Adrenal gland (tissue), 12 donors: Measurements from ENCODE around the gene MADCAM1. TPM values are rescaled to one million over a fixed set of nuclear protein-coding genes. Genes with fewer than 3 reads are reported as not detected.
"Not testable (repeated sequence)": the region's sequence is repeated elsewhere in the genome, so short reads cannot be mapped to it uniquely, and the experiment has no call there.

ENCODE experiments used
- DNase-seq, 7 donors: peaks; one replicate each; pipeline ENCODE4 v3.0.0-alpha.2; 2019 to 2020
- H3K27ac ChIP-seq, 5 donors: fragments of 200-600 bp; sonication (generic) in 4 of 5; 1 replicate in 3 of 5; 2 replicates in 2 of 5; pipeline versions ENCODE4 v1.5.1 to v1.8.0; 2016 to 2020; ENCODE audit warnings: mild to moderate bottlenecking in 1 of 5
- H3K27me3 ChIP-seq: fragments of 200-600 bp; 2 replicates; pipeline ENCODE4 v1.8.0; 2021
- H3K36me3 ChIP-seq, 2 donors: fragments of 200-600 bp; replicated peaks in 1 of 2; 1 replicate in 1 of 2; 2 replicates in 1 of 2; pipeline versions ENCODE4 v1.5.1 to v1.8.0; 2018 to 2022
- H3K4me1 ChIP-seq, 2 donors: fragments of 200-600 bp; replicated peaks in 1 of 2; 1 replicate in 1 of 2; 2 replicates in 1 of 2; pipeline versions ENCODE4 v1.5.1 to v1.8.0; 2018 to 2021
- H3K4me3 ChIP-seq, 4 donors: fragments of 200-600 bp; sonication (generic) in 3 of 4; one replicate each; pipeline ENCODE4 v1.5.1; 2016 to 2018
- H3K9me3 ChIP-seq, 3 donors: fragments of 200-600 bp; sonication (generic) in 1 of 3; replicated peaks in 1 of 3; 1 replicate in 2 of 3; 2 replicates in 1 of 3; pipeline versions ENCODE4 v1.5.1 to v1.8.0; 2016 to 2021
- CTCF ChIP-seq, 6 experiments: fragments of 450-650 bp in 4 of 6; fragments of 200-600 bp in 2 of 6; sonication (generic) in 1 of 6; IDR thresholded peaks; 1 replicate in 5 of 6; 2 replicates in 1 of 6; pipeline versions ENCODE4 v1.5.1 to v1.8.0; 2016 to 2021; ENCODE audit warnings: antibody characterized with exemption in 6 of 6, mild to moderate bottlenecking in 2 of 6, moderate library complexity in 1 of 6
- POLR2A ChIP-seq, 2 donors: fragments of 450-650 bp; IDR thresholded peaks; one replicate each; pipeline ENCODE4 v1.6.1; 2017; ENCODE audit warnings: antibody characterized with exemption in 2 of 2, mild to moderate bottlenecking in 2 of 2, moderate library complexity in 1 of 2
- WGBS, 4 donors: extraction: QIAGEN DNeasy Blood & Tissue Kit in 2 of 4; methylation state at CpG; one replicate each; pipeline versions ENCODE4 v1.1.5 to v1.1.7; 2013 to 2017; 5-methylcytosine and 5-hydroxymethylcytosine counted together
- intact Hi-C, 2 donors: fragments of 100-400 bp; cut with DNase I; formaldehyde crosslinking; loops; one replicate each; pipeline versions ENCODE4 v1.14.1 to v1.15.0; 2022 to 2023
- polyA plus RNA-seq, 3 donors: library from polyadenylated mRNA; stranded (reverse); fragments of 200-250 nt in 2 of 3; fragments of 350-450 nt in 1 of 3; fragmentation: Illumina TruSeq in 1 of 3; extraction: RNeasy Lipid Tissue Mini Kit (QIAGEN cat#74804) in 1 of 3; gene quantifications; one replicate each; pipeline ENCODE4 v1.2.3, GENCODE V29; 2013 to 2014
- total RNA-seq, 9 donors: library from RNA; depleted of rRNA in 4 of 9; stranded (reverse); fragments of >200 nt in 4 of 9; fragments of 120-200 nt in 1 of 9; fragmentation: NEBNext Ultra II Directional in 1 of 9; extraction: Animal tissue kit (Norgen Biotek cat#: 25700) in 1 of 9; gene quantifications; one replicate each; pipeline versions ENCODE4 v1.1.0 to v1.2.4, GENCODE V29; 2013 to 2023
- donor health status: healthy with polysubstance abuse.
- donor health status: Bipolar disorder and iron deficiency.
- donor health status: DM: yes; HTN: yes; CAD: no.
- donor health status: DM: no; HTN: no; CAD: no.
- donor health status: DM: no; HTN: no; CAD: no.
- donor health status: DM: yes; HTN: yes; CAD: no.

Gene MADCAM1
- total and polyA plus RNA-seq, 12 donors = 0.14 to 4.8 (median 0.92) TPM; not detected in 2

GRCh38 chr19:475360-475759 is 20.9 kb upstream of the MADCAM1 start:
- no peaks in the 10 kb centered on the region for H3K9me3 ChIP-seq
- H3K36me3 ChIP-seq = no peaks in the 10 kb centered on the region
- no peaks in the 10 kb centered on the region for H3K27me3 ChIP-seq
- no peak overlapping the region for H3K4me3 ChIP-seq
- intact Hi-C loops = no loop called here
- no peak for DNase-seq
- H3K27ac ChIP-seq = peak overlapping the region in 1 of 5 donors; percentile 76
- peaks cover 0 to 6% of the 10 kb centered on the region in 2 donors for H3K4me1 ChIP-seq
- 80 to 86% (median 83%) methylated on average over 13 of the region's 13 CpGs for WGBS, 4 donors
- TF ChIP-seq POLR2A (IDR thresholded peaks at IDR 0.05) (no peak), CTCF (IDR thresholded peaks at IDR 0.05) (no peak)

GRCh38 chr19:478236-478903 is 17.9 kb upstream of the MADCAM1 start:
- Histone ChIP-seq H3K4me1 (peaks cover 0 to 6% of the 10 kb centered on the region in 2 donors), H3K4me3 (no peak overlapping the region), H3K36me3 (no peaks in the 10 kb centered on the region), H3K27me3 (no peaks in the 10 kb centered on the region), H3K27ac (no peak overlapping the region), H3K9me3 (no peaks in the 10 kb centered on the region)
- TF ChIP-seq CTCF (IDR thresholded peaks at IDR 0.05) (no peak), POLR2A (IDR thresholded peaks at IDR 0.05) (no peak)
- WGBS, 4 donors = 80 to 84% (median 82%) methylated on average over 18 to 26 of the region's 26 CpGs
- intact Hi-C loops = no loop called here
- DNase-seq = no peak

GRCh38 chr19:478976-479375 is 17.3 kb upstream of the MADCAM1 start:
- Histone ChIP-seq H3K27me3 (no peaks in the 10 kb centered on the region), H3K9me3 (no peaks in the 10 kb centered on the region), H3K4me1 (peaks cover 0 to 6% of the 10 kb centered on the region in 2 donors), H3K27ac (no peak overlapping the region), H3K36me3 (no peaks in the 10 kb centered on the region), H3K4me3 (no peak overlapping the region)
- intact Hi-C loops = no loop called here
- TF ChIP-seq CTCF (IDR thresholded peaks at IDR 0.05) = no peak
- TF ChIP-seq POLR2A (IDR thresholded peaks at IDR 0.05) = no peak
- 63 to 83% (median 78%) methylated on average over 14 of the region's 14 CpGs for WGBS, 4 donors
- DNase-seq = no peak

- Histone ChIP-seq H3K9me3 (no peaks in the 10 kb centered on the region), H3K27ac (peak overlapping the region in 2 of 5 donors; percentile 30 to 52), H3K27me3 (no peaks in the 10 kb centered on the region), H3K36me3 (no peaks in the 10 kb centered on the region), H3K4me3 (peak overlapping the region in 1 of 4 donors; percentile 21), H3K4me1 (peaks cover 0 to 6% of the 10 kb centered on the region in 2 donors)
- TF ChIP-seq POLR2A (IDR thresholded peaks at IDR 0.05) (no peak), CTCF (IDR thresholded peaks at IDR 0.05) (peak; percentile 32 to 78 (median 66))
- DNase-seq = peak; percentile 78 to 93 (median 85)
- WGBS, 4 donors = 23 to 30% (median 28%) methylated on average over 26 to 36 of the region's 36 CpGs
- intact Hi-C loops = no loop called here
Measured at GRCh38 chr19:480016-480855, 16.1 kb upstream of the MADCAM1 start.

GRCh38 chr19:481100-481499 is 15.2 kb upstream of the MADCAM1 start:
- H3K27ac ChIP-seq, H3K9me3 ChIP-seq, DNase-seq, H3K4me3 ChIP-seq, H3K27me3 ChIP-seq, intact Hi-C loops, H3K4me1 ChIP-seq, H3K36me3 ChIP-seq: not testable (repeated sequence)
- 88 to 99% (median 97%) methylated on average over 3 of the region's 3 CpGs for WGBS, 4 donors
